ENCODE data around the gene TPM3. TPM values are rescaled to one million over a fixed set of nuclear protein-coding genes. Genes with fewer than 3 reads are reported as not detected.
"Not testable (repeated sequence)": the region's sequence is repeated elsewhere in the genome, so short reads cannot be mapped to it uniquely, and the experiment has no call there.

TPM3 gene
- total RNA-seq, result 314 TPM

DNA sequence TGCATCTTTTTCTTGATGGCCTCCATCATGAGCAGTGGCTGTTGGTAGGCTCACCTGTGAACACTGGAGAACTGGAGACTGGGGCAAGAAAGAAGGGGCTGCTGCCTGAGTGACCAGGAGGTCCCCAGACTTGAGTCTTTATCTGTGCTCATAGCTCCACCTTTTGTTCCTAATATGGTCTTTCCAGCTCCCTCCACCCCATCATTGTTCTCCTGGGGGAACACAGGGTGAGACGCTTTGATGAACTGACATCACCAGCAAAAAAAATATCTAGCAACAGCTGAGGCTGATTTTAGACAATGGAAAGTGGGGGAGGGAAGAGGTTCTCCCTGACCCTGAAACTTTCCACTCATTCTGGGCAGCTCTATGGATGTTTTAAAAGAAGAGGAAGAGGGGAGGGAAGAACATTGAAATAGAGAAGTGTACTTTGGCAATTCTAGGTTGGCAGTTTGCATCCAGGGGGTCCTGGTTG, at the start of gene TPM3:
Gene TPM3 (minus strand): TSS at position 111 of the 472 bp plus-strand sequence. CDS start 82 bp downstream, at position 29.
- peak in 1 of 3 donors; percentile 38 for DNase-seq (ENCODE audit: low read depth in 2 of 3, low spot score in 2 of 3)

DNA sequence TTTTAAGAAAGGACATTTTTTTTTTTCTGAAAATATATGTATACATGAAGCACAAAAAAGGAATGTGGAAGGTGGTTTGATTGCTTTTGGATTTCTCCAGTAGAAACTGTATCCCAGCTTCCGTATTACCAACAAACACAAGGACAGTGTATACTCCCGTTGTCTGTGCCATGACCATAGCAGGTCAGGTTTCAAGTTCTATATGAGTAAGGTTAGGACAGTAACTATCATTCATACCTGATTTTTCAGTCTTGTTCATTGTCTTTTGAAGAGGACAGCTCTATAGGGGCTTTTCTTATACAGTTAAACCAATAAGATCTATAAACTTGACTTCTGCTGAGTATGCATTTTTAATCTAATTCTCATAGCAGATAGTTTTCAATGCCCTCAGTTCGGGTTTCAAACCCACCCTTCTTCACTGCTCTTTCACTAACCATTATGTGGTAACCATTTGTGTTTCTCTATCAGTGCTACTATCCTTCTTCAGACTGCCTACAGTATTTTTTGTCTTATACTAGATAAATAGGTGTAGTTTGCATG, 48.5 kb upstream of the TPM3 start:
- DNase-seq (ENCODE audit: low read depth in 2 of 3, low spot score in 2 of 3), result no peak

DNA sequence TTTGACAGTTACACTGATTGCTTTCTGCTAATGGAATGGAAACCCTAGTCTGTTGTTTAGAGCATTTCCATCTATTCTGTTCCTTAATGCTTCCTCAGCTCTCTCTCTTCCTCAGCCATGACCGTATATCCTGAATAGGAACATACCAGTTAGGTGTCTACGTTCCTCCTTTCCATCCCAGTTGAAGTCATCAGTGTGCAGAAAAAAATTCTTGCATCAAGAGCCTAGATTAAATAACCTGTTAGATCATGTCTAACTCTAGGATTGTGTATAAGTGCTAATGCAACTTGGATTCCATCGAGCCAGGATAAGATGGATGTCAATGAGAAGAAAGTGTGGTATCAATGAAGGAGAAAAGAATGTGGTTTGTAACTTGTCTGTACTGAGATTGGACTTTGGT, 47.6 kb upstream of the TPM3 start:
- DNase-seq (ENCODE audit: low read depth in 2 of 3, low spot score in 2 of 3), result no peak

DNA sequence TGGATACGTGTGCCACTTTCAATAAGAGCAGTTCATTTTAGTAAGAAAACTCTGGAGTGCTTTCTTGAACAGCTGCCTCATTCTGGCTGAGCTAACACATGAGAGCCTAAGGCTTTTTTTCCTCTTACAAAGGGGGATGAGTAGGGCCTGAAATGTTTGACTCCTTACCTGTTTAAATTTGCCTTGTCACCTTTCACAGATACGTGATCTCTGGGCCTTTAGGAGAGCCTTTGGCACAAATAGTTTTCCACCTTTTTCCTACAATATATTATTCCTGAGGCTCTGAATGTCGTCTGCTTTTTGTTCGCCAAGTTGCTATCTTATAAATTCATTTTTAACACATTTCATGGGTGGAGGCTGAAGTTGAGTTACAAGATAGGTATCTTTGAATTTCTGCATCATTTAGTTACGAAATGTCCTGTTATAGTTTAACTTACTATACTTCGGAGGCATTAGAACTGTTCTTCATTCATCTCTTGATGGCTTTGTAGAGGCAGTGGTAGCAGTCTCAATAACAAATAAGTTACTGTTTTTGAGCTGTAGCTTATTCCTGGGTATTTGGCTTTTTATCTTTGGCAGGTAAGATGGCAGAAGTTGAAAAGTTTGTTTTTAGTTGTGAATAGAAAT, 46.1 kb upstream of the TPM3 start:
- DNase-seq (ENCODE audit: low read depth in 2 of 3, low spot score in 2 of 3), result no peak

DNA sequence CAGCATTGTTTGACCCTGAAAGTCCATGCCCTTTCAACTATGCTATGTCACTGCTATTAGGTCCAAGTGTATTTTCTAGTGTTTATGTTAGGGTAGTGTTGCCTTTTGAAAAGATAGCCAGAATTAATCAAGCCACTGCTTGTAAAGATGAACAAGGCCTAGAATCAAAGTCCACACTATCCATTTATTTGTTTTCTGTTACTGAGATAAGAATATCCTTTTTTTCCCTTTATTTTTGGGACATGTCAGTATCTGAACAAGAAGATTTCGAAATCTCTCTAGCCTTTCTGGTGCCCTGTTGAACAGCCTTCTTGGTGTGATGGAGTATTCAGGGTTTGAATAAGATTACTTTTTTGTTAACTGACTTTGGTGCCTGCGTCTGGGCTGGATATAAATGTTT, 45.5 kb upstream of the TPM3 start:
- no peak for DNase-seq (ENCODE audit: low read depth in 2 of 3, low spot score in 2 of 3)

DNA sequence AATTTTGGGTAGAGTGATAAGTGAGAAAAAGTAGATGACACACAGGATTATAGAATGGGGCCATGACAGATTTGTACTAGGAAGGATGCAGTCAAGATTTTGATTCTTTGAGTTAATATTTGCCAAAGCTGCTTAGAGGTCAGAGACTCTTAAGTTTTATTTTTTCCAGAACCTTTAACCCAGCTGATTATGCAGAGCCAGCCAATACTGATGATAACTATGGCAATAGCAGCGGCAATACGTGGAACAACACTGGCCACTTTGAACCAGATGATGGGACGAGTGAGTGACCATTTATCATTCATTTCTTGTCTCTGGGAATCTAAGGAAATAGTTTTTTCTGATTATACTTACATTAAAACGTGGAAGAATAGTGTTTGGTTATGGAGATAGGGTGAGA, 45.0 kb upstream of the TPM3 start:
- no peak for DNase-seq (ENCODE audit: low read depth in 2 of 3, low spot score in 2 of 3)

DNA sequence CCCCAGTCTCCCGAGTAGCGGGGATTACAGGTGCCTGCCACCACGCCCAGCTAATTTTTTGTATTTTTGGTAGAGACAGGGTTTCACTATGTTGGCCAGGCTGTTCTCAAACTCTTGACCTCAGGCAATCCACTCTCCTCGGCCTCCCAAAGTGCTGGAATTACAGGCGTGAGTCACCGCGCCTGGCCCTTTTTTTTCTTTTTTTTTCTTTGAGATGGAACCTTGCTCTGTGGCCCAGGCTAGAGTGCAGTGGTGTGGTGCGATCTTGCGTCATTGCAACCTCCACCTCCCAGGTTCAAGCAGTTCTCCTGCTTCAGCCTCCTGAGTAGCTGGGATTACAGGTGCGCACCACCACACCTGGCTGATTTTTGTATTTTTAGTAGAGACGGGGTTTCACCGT, 41.2 kb upstream of the TPM3 start:
- DNase-seq (ENCODE audit: low read depth in 2 of 3, low spot score in 2 of 3), result not testable (repeated sequence)

DNA sequence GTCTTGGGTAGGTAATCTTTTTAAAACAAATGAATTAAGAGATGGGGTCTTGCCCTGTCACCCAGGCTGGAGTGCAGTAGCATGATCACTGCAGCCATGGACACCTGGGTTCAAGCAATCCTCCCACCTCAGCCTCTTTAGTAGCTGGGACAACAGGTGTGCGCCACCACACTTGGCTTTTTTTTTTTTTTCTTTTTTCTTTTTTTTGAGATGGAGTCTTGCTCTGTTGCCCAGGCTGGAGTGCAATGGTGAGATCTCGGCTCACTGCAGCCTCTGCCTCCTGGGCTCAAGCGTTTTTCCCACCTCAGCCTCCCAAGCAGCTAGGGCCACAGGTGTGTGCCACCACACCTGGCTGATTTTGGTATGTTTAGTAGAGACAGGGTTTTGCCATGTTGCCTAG, 39.2 kb upstream of the TPM3 start:
- not testable (repeated sequence) for DNase-seq (ENCODE audit: low read depth in 2 of 3, low spot score in 2 of 3)

DNA sequence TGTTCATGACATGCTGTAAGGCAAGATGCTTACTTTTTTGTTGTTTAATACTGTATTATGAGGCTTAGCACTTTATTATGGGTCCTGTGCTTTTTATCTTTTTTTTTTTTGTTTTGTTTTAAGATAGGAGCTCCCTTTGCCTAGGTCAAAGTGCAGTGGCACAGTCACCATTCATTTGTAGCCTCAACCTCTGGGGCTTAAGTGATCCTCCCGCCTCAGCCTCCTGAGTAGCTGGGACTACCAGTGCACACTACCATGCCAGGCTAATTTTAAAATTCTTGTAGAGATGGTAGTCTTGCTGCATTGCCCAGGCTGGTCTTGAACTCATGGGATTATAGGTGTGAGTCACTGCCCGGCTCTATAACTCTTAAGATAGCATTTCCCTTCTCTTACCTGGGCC, 33.5 kb upstream of the TPM3 start:
- DNase-seq (ENCODE audit: low read depth in 2 of 3, low spot score in 2 of 3), result no peak

DNA sequence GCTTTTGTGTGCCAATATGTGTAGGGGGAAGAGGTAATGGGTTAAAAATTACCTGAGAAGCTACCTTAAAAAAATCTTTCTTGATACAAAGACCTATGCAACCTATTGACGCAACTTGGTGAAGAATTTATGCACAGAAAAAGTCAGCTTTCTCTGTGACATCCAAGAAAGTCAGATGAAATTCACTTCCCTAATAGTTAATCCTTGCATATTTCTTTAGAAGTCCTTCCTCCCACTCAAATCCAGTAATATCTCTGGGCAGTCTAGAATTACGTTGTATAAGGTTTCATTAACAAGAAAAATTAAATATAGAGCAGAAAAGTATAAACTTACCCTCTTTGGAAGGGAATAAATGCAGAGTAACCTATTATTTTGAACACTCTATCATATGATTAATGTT, 31.7 kb upstream of the TPM3 start:
- DNase-seq (ENCODE audit: low read depth in 2 of 3, low spot score in 2 of 3), result no peak

DNA sequence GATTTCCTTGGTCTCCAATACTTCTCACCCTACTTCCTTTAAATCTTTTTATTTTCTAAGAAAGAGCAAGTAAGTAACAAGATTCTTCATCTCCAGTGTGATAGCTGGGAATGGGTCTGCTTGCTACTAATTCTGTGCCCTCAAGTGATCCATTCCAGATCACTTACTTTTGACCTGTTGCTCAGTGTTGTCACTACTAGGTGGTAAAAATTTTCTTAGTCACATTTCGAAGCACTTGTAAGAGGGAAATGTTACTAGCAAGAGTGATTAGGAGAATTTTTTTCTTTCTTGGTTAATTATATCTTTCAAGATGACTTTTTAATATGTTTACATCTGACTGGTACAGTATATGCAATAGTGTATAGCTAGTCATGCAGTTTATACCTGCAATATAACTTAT, 31.0 kb upstream of the TPM3 start:
- DNase-seq (ENCODE audit: low read depth in 2 of 3, low spot score in 2 of 3), result no peak

DNA sequence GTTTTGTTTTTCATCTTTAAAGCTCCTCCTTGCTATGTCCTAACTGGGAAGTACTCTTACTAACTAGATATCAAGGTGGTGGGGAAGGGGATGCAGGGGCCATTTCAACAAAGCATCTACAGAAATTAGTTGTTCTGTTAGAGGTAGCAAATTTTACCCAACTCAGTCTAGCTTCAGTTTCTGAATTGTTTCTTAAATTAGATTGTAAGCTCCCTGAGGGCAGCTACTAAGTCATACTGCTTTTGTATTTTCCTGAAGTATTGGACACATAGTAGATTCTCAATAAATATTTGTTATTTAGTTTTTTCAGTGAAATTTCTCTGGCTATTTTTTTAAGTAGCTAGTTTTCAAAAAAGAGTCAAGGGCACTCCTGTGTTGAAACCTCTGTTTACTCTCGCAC, 30.6 kb upstream of the TPM3 start:
- DNase-seq (ENCODE audit: low read depth in 2 of 3, low spot score in 2 of 3), result no peak

DNA sequence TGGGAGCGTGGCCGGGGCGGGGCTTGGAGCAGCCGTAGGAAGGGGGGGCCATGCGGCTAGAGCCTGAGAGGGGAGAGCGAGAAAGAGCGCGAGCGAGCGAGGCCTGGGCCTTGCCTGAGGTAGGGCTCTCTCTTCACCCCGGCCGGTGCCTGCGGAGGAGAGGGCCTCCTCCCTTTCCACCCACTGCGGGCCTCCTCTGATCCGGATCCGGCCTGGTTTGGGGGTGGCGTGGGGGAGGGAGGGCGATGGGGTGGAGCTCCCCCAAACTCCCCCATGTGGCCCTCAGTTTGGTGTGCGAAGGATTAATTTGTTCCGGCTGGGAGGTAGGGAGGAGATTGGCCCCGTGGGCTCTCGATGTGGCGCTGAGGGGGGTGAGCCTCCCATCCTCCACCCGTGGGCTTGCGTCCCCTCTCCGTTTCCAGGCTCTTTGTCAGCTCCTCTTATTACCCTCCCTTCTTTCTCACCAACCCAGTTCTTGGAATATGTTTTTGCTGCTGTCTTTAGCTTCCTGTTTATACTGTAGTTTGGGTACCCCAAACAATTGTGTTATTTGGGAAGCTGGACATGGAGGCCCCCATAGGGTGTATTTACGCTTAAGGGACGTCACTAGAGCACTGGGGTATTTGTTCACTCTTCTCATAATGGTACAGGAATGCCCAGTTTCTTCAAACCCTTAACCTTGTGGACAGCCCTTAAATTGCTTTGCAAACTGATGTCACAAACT, 29.5 kb upstream of the TPM3 start:
- peak; percentile 51 to 88 (median 79) for DNase-seq (ENCODE audit: low read depth in 2 of 3, low spot score in 2 of 3)

DNA sequence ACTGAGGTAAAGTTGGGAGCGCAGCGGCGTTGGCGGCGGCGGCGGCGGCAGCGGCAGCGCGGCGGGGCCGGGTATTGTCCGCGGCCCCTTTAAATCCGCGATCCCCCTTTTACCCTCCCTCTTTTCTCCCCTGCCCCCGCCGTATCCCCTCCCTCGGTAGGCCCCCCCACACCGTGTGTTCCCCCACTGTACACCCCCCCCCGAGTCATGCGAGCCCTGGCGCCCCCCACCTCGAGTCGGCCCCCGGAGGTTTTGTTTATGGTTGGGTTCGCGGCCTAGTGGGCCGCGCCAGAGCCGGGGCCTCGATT, 29.0 kb upstream of the TPM3 start:
- no peak for DNase-seq (ENCODE audit: low read depth in 2 of 3, low spot score in 2 of 3)

DNA sequence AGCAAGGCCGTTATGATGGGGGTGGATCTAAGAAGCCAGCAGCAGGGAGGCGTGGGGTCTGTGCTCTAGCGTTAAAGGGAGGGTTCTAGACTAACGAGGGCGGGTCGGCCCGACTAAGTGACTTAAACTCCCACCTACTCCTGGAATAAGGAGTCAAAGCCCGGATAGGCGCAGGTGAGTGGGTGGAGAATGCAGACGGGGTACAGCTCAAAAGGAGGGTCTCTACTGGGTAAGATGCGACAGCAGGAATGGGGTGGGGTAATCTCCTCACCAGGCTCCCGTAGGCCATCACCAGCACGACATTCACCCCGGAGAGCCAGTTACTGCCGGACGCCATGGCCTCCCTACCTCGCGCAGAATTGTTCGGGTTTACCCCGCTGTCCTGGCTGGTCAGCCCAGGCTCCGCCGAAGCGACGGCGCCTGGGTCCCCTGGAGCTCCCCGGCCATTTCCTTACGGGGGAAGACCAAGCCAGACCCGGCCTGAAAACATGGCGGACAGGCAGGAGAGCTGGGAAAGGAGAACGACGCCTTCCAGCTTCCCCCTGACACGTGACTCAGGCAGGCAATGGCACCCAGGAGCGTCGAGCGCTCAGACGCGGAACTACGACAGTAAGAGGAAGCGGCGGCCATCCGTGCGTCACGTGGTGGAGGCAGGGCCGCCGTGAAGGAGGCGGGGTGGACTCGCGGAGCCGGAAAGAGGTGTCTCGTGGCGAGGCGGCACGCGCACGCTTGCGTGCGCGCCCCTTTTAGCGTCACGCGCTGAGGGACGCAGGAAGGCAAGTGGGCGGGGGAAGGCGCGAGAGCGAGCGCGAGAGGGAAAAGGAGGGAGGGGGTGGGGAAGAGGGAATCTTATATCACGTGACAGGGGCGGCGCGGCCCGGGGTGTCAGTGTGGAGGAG, 28.4 kb upstream of the TPM3 start, which contains the start of gene UBAP2L:
Gene UBAP2L (plus strand): TSS at position 885 of the 899 bp plus-strand sequence. CDS start 4,169 bp downstream, outside the sequence.
- DNase-seq (ENCODE audit: low read depth in 2 of 3, low spot score in 2 of 3), result peak; percentile 97 to 99 (median 99)

DNA sequence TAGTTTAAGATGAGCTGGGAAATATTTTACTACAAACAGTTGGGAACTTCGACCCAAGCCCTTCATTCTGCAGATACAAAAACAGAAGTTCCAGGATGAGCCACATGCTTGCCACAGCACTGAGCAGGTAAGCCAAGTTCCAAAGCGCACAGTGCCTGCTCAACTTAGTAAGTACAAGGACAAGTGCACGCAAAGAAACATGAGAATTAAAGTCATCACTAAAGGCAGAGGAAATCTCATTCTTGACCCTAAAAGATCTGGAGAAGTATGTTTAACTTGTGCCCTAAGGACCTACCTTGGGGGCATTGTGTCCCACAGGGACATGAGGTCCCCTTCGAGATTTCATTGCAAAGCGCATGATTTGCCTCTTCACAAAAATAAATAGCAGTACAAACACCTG, 27.6 kb upstream of the TPM3 start:
- DNase-seq (ENCODE audit: low read depth in 2 of 3, low spot score in 2 of 3), result peak in 2 of 3 donors; percentile 12 to 33

DNA sequence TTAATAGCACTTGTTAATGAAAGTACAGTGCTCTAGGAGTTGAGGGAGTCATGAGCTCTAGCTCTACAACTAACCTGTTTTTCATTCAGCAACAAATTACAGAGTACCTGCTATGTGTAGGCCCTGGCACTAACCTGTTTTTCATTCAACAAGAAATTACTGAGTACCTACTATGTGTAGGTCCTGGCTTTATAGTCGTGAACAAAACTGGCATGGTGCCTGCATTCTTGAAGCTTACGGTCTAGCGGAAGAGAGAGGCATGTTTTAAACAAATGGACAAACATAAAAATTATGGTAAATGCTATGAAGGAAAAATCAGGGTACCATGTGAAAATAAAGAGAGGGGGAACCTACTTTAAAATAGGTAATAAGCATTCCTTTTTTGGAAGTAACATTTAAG, 26.6 kb upstream of the TPM3 start:
- DNase-seq (ENCODE audit: low read depth in 2 of 3, low spot score in 2 of 3), result no peak

DNA sequence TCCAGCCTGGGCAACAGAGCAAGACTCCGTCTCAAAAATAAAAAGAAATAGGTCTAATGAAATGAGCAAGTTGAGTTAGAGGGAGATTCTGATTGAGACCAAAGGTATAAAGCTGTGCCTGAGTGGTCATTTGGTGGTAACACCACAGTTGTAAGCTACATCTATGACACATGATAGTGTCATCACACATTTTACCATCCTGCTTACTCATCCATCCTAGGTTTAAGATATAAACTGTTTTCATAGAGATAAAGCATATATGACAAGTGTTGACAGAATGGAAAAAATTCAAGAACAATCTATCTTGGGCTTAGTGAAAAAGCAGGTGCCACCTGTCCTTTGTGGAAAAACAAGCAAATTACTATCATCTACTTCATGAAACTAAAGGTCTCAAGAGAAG, 21.4 kb upstream of the TPM3 start:
- no peak for DNase-seq (ENCODE audit: low read depth in 2 of 3, low spot score in 2 of 3)

DNA sequence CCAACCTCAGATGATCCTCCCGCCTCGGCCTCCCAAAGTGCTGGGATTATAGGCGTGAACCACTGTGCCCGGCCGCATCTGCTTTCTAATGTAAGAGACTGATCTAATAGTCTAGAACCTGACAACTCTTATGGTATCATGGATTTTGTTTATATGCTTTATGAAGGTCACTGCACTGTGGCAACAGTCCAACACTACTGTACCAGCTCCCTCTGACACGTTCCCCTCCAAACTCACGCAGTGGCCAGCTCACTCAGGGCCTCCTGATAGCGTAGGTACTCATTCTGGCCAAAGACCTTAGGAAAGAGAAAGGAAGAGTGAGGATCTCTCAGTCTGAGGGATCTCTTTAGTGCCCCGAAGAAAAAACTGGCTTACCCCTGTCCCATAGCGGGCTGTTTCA, 20.2 kb upstream of the TPM3 start:
- DNase-seq (ENCODE audit: low read depth in 2 of 3, low spot score in 2 of 3), result no peak

DNA sequence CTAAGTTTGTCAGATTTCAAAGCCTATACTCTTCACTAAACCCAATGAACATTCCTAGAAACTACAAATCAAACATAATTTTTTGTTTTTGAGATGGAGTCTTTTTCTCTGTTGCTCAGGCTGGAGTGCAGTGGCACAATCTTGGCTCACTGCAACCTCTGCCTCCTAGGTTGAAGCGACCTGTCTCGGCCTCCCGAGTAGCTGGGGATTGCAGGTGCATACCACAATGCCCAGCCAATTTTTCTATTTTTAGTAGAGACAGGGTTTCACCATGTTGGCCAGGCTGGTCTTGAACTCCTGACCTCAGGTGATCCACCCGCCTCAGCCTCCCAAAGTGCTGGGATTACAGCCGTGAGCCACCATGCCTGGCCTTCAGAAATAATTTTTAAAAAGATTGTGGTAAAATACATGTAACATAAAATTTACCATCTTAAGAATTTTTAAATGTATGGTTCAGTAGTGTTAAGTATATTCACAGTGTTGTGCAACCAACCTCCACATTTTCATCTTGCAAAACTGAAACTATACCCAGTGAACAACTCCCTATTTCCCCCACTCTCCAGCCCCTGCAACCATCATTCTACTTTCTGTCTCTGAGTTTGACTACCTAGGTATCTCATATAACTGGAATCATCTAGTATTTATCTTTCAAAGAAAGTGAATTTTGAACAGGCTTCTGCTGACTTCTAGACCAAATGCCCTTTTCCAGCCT, 16.9 kb upstream of the TPM3 start:
- DNase-seq (ENCODE audit: low read depth in 2 of 3, low spot score in 2 of 3), result no peak

DNA sequence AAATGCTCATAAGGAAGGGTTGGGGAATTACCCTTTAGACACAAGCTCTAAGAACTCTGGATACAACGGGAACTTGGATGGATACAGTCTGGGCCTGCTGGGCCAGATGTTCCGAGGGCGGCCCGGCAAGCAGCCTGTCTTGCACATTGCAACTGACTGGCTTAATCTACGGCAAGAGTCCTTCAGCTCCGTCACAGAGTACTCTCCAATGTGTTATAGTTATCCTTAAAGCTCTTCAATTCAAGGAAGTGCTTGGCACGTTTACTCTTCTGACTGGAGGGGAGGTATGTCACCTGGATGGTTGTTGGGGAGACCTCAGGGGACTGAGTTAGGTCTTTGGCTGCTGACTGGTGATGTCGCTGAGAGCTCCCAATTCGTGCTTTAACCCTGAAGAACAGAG, 15.4 kb upstream of the TPM3 start:
- DNase-seq (ENCODE audit: low read depth in 2 of 3, low spot score in 2 of 3), result no peak

Measured in hematopoietic multipotent progenitor cell (in vitro differentiated cells).